Endothelial cell of umbilical vein (primary cell): ENCODE data around the gene TFF1. TPM values are rescaled to one million over a fixed set of nuclear protein-coding genes. Genes with fewer than 3 reads are reported as not detected.

ENCODE experiments used
- BruUV-seq: library from RNA; stranded (reverse); fragments of 400-500 nt; replicated peaks from 2 replicates; lab custom pipeline; 2021; lab: Mats Ljungman, UMichigan
- CTCF ChIA-PET: fragments of 300-600, 350-600 bp; sonication (Branson Sonifier 250); formaldehyde crosslinking; loops from one replicate; lab custom pipeline; 2021; ENCODE audit warnings: antibody characterized with exemption, inconsistent platforms; lab: Charles Lee
- POLR2A ChIA-PET: fragments of 300-600, 350-600 bp; sonication (Branson Sonifier 250); formaldehyde crosslinking; loops from one replicate; lab custom pipeline; 2021; ENCODE audit warnings: antibody characterized with exemption, inconsistent platforms; lab: Charles Lee
- DNase-seq: peaks from one replicate; pipeline ENCODE4 v3.0.0-alpha.2; 2011; ENCODE audit warnings: low read depth, low spot score
- FAIRE-seq: peaks from 2 replicates; lab custom pipeline; 2011; peaks lifted over from hg19 to GRCh38; lab: Jason Lieb, UNC
- H2AFZ ChIP-seq: 2 replicates; pipeline ENCODE4 v1.6.0; 2012; ENCODE audit warnings: low read depth, low read length, control low read depth, inconsistent platforms
- H3K27ac ChIP-seq: 2 replicates; pipeline ENCODE4 v1.5.1; 2011; ENCODE audit warnings: low read depth, mild to moderate bottlenecking, control low read depth, low read length, moderate library complexity; ENCODE audit not compliant: insufficient read depth
- H3K27me3 ChIP-seq, 2 experiments: 2 replicates each; pipeline versions ENCODE4 v1.6.0 to v1.6.1; 2011; ENCODE audit warnings: low read length in 2 of 2, mixed read lengths in 1 of 2; ENCODE audit not compliant: control insufficient read depth in 2 of 2, insufficient read depth in 2 of 2
- H3K36me3 ChIP-seq, 2 experiments: 2 replicates in 1 of 2; 3 replicates in 1 of 2; pipeline ENCODE4 v1.5.1; 2011; ENCODE audit warnings: low read length in 2 of 2, mild to moderate bottlenecking in 1 of 2, moderate library complexity in 1 of 2; ENCODE audit not compliant: control insufficient read depth in 2 of 2, insufficient read depth in 2 of 2; ENCODE audit errors: extremely low read depth in 1 of 2
- H3K4me1 ChIP-seq: 3 replicates; pipeline ENCODE4 v1.5.1; 2011; ENCODE audit warnings: mild to moderate bottlenecking, low read length; ENCODE audit not compliant: control insufficient read depth, insufficient read depth; ENCODE audit errors: extremely low read depth
- H3K4me2 ChIP-seq: 2 replicates; pipeline ENCODE4 v1.6.1; 2011; ENCODE audit warnings: low read length, control low read depth, mixed read lengths; ENCODE audit not compliant: insufficient read depth
- H3K4me3 ChIP-seq, 3 experiments: fragments of 200-600 bp in 1 of 3; sonication (generic), shearing (Covaris generic) in 1 of 3; replicated peaks in 1 of 3; 2 replicates each; pipeline ENCODE4 v1.5.1; 2011 to 2016; ENCODE audit warnings: control low read depth in 3 of 3, low read length in 3 of 3, mild to moderate bottlenecking in 2 of 3, inconsistent platforms in 1 of 3, low read depth in 1 of 3, moderate library complexity in 1 of 3; ENCODE audit not compliant: insufficient read depth in 1 of 3
- H3K79me2 ChIP-seq: 2 replicates; pipeline ENCODE4 v1.6.0; 2012; ENCODE audit warnings: low read length, inconsistent platforms; ENCODE audit not compliant: control insufficient read depth, insufficient read depth
- H3K9ac ChIP-seq: replicated peaks from 2 replicates; pipeline ENCODE3; 2011; ENCODE audit warnings: low read length, control low read depth; ENCODE audit not compliant: insufficient read depth; ENCODE audit errors: extremely low read depth
- H3K9me1 ChIP-seq: replicated peaks from 3 replicates; pipeline ENCODE4 v1.6.0; 2011; ENCODE audit warnings: mild to moderate bottlenecking, low read length; ENCODE audit not compliant: control insufficient read depth, insufficient read depth; ENCODE audit errors: extremely low read depth
- H3K9me3 ChIP-seq: replicated peaks from 2 replicates; pipeline ENCODE4 v1.5.1; 2012; ENCODE audit warnings: low read length, inconsistent platforms; ENCODE audit not compliant: control insufficient read depth, insufficient read depth
- H4K20me1 ChIP-seq: replicated peaks from 2 replicates; pipeline ENCODE3; 2011; ENCODE audit warnings: mild to moderate bottlenecking, low read length; ENCODE audit not compliant: control insufficient read depth, insufficient read depth; ENCODE audit errors: extremely low read depth
- CTCF ChIP-seq, 2 donors: IDR thresholded peaks; 1 replicate in 1 of 2; 2 replicates in 1 of 2; pipeline ENCODE4 v1.5.1; 2011; ENCODE audit warnings: low read length in 2 of 2, mild to moderate bottlenecking in 2 of 2, moderate library complexity in 2 of 2, control low read depth in 1 of 2, inconsistent platforms in 1 of 2, low read depth in 1 of 2; ENCODE audit not compliant: insufficient read depth in 1 of 2; ENCODE audit errors: extremely low read depth in 1 of 2
- EZH2 ChIP-seq: IDR thresholded peaks from 2 replicates; pipeline ENCODE4 v1.6.1; 2012; ENCODE audit warnings: borderline replicate concordance, low read depth, mild to moderate bottlenecking, moderate library complexity, low read length, inconsistent platforms; ENCODE audit not compliant: severe bottlenecking
- FOS ChIP-seq: IDR thresholded peaks from 2 replicates; pipeline ENCODE4 v1.6.1; 2011; ENCODE audit warnings: mild to moderate bottlenecking, low read length, moderate library complexity, borderline replicate concordance; ENCODE audit not compliant: insufficient read depth
- GATA2 ChIP-seq: IDR thresholded peaks from 2 replicates; pipeline ENCODE4 v1.7.0; 2011; ENCODE audit warnings: low read depth, mild to moderate bottlenecking, moderate library complexity, mixed read lengths, low read length; ENCODE audit not compliant: insufficient read length, insufficient read depth
- JUN ChIP-seq: IDR thresholded peaks from 2 replicates; pipeline ENCODE4 v1.6.1; 2011; ENCODE audit warnings: borderline replicate concordance, low read depth; ENCODE audit not compliant: insufficient read length, insufficient read depth
- MAX ChIP-seq: IDR thresholded peaks from 2 replicates; pipeline ENCODE4 v1.6.1; 2011; ENCODE audit not compliant: insufficient read depth, insufficient read length
- MYC ChIP-seq: IDR thresholded peaks from one replicate; pipeline ENCODE4 v1.6.1; 2011; ENCODE audit warnings: mild to moderate bottlenecking, low read depth, low read length
- POLR2A ChIP-seq: IDR thresholded peaks from 2 replicates; pipeline ENCODE4 v1.6.1; 2012; ENCODE audit warnings: low read depth, mild to moderate bottlenecking, control low read depth, low read length
- POLR2AphosphoS5 ChIP-seq: IDR thresholded peaks from 2 replicates; pipeline ENCODE4 v1.6.1; 2012; ENCODE audit warnings: low read depth, mild to moderate bottlenecking, control low read depth, low read length, moderate library complexity; ENCODE audit not compliant: insufficient read depth
- dilution Hi-C: fragments of 300-500 bp; cut with MboI; formaldehyde crosslinking; loops from one replicate; pipeline ENCODE4 v1.15.0; 2019; ENCODE audit warnings: low sequenced_read_pairs; ENCODE audit not compliant: extremely low pct_ligation_motif_present
- intact Hi-C: fragments of 100-400 bp; cut with micrococcal nuclease; formaldehyde crosslinking; loops from one replicate; pipeline ENCODE4 v1.10.0; 2022
- polyA plus RNA-seq, 4 experiments: library from polyadenylated mRNA; depleted of rRNA in 3 of 4; stranded (reverse) in 3 of 4; unstranded in 1 of 4; fragments of >200 nt; gene quantifications; 2 replicates each; pipeline versions ENCODE4 v1.2.1 to v1.2.3, GENCODE V29; 2011 to 2012; ENCODE audit warnings: missing spikeins in 1 of 4
- total RNA-seq: library from RNA; stranded (reverse); gene quantifications from 2 replicates; pipeline ENCODE4 v1.2.3, GENCODE V29; 2021

Gene TFF1
- total and polyA plus RNA-seq, 2 donors (not counting 3 experiments of a cell fraction or from before 2014, with no cell fraction given) = not detected

- ChIA-PET POLR2A (no interaction called here), CTCF (no interaction called here)
- intact Hi-C loops = no loop called here
- Histone ChIP-seq H3K27ac (no peak within 1 kb of the TSS), H3K27me3 (peaks cover 2 to 25% of the 10 kb centered on the region in 2 experiments), H4K20me1 (no peaks in the 10 kb centered on the region), H2AFZ (no peak within 1 kb of the TSS), H3K4me2 (no peak within 1 kb of the TSS), H3K9me3 (no peaks in the 10 kb centered on the region), H3K36me3 (no peaks in the 10 kb centered on the region), H3K4me1 (no peaks in the 10 kb centered on the region), H3K4me3 (no peak within 1 kb of the TSS), H3K79me2 (no peaks in the 10 kb centered on the region), H3K9ac (no peak within 1 kb of the TSS), H3K9me1 (no peaks in the 10 kb centered on the region)
- BruUV-seq = no TSS peak
- FAIRE-seq (no peak), DNase-seq (no peak)
- no peak for TF ChIP-seq GATA2
- no peak for TF ChIP-seq MAX
- no peak for TF ChIP-seq JUN
- TF ChIP-seq FOS = no peak
- no peak for TF ChIP-seq POLR2A
- no peak for TF ChIP-seq MYC
- TF ChIP-seq POLR2AphosphoS5 = no peak
- TF ChIP-seq EZH2 = no peak
- TF ChIP-seq CTCF (IDR thresholded peaks at IDR 0.05; ENCODE audit: extremely low read depth in 1 of 2, insufficient read depth in 1 of 2, low read depth in 1 of 2, low read length in 2 of 2) = no peak
- dilution Hi-C loops = no loop called here
Observed at GRCh38 chr21:42395905-42396651, 29.7 kb upstream of the TFF1 start, which contains the start of gene TMPRSS3. Gene TMPRSS3 (minus strand): TSS chr21:42396052. CDS start chr21:42395417, 635 bp downstream.
